GM21528 (cell line): ENCODE results near the gene FBXW8.

ENCODE experiments used
- ATAC-seq: cut with Tn5 transposase; IDR thresholded peaks from one replicate; pipeline ENCODE4 v1.9.1; 2021; ENCODE audit warnings: mild to moderate bottlenecking, moderate library complexity; ENCODE audit not compliant: unreplicated experiment, low FRiP score

FBXW8 gene

GRCh38 chr12:116922194-116922897 is 11.6 kb downstream of the FBXW8 start:
- peak; percentile 52 for ATAC-seq

GRCh38 chr12:116924558-116925453 is 14.1 kb downstream of the FBXW8 start:
- ATAC-seq = peak; percentile 82

- no peak for ATAC-seq
Measured at GRCh38 chr12:116926283-116927243, 15.8 kb downstream of the FBXW8 start.

GRCh38 chr12:116927244-116927940 is 16.6 kb downstream of the FBXW8 start:
- ATAC-seq = no peak

GRCh38 chr12:116928504-116928903 is 17.8 kb downstream of the FBXW8 start:
- no peak for ATAC-seq

GRCh38 chr12:116929885-116930284 is 19.1 kb downstream of the FBXW8 start:
- no peak for ATAC-seq

GRCh38 chr12:116931665-116932064 is 20.9 kb downstream of the FBXW8 start:
- ATAC-seq = no peak

- ATAC-seq = no peak
Measured at GRCh38 chr12:116933091-116933490, 22.3 kb downstream of the FBXW8 start.

GRCh38 chr12:116933512-116934246 is 22.9 kb downstream of the FBXW8 start:
- ATAC-seq = no peak

- no peak for ATAC-seq
Measured at GRCh38 chr12:116934908-116935705, 24.4 kb downstream of the FBXW8 start.

- no peak for ATAC-seq
Measured at GRCh38 chr12:116937640-116938039, 26.9 kb downstream of the FBXW8 start.

GRCh38 chr12:116939734-116940133 is 29.0 kb downstream of the FBXW8 start:
- ATAC-seq = no peak

GRCh38 chr12:116941188-116941587 is 30.4 kb downstream of the FBXW8 start:
- ATAC-seq = no peak

GRCh38 chr12:116943419-116944372 is 32.9 kb downstream of the FBXW8 start:
- ATAC-seq = no peak

- no peak for ATAC-seq
Measured at GRCh38 chr12:116945886-116946550, 35.3 kb downstream of the FBXW8 start.

- no peak for ATAC-seq
Measured at GRCh38 chr12:116948298-116948697, 37.5 kb downstream of the FBXW8 start.
